ENCODE measurements around the gene PGM2. TPM values are rescaled to one million over a fixed set of nuclear protein-coding genes. Genes with fewer than 3 reads are reported as not detected.

Gene PGM2
- polyA plus RNA-seq, 3 donors, result 33.3 to 37.6 (median 37.1) TPM

DNA sequence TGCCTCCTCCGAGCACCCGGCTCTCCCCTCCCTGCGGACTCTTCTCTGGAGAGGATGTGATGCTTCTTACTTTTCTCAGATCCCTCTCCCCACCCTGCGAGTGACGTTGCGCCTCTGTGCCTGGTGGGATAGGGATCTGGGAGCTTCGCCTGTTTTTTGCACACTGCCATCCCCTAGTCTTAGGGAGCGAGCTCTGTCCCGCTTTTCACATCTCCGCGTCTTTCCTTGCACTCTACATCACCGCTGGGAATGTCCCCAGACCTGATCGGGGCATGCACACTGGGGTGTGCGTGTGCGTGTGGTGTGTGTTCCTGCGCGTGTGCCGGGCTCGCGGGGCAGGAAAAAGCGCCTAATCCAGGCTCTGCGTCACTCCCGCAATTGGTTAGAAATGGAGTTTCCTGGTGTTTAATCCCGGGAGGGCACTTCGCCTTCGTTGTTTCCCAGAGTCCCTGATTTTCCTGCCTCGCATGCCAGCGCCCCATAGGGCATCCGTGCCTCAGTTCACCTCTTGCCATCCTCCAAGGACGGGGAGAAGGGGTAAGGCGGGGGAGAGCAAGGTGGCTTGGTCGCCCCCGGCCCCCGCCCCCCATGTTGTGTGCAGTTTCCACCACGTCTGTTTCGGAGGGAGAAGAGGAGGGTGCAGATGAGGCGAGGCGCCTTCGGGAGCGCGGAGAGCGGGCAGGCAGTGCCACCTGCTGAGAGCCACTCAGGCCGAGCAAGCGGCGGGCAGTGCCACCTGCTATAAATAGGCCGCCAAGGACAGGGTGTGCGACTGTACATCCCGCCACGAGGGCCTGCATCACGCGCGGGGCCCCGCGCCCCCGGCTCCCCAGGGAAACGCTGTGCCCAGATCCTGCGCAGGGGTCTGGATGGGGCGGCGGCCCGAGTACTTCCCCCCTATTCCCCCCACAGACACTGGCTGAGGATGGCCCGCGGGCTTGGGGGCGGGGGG is 63.6 kb downstream of the PGM2 start:
- DNase-seq (ENCODE audit: extremely low read depth in 1 of 11, low read depth in 9 of 11, low spot score in 4 of 11), result peak in 4 of 11 donors; percentile 18 to 29 (median 22)

DNA sequence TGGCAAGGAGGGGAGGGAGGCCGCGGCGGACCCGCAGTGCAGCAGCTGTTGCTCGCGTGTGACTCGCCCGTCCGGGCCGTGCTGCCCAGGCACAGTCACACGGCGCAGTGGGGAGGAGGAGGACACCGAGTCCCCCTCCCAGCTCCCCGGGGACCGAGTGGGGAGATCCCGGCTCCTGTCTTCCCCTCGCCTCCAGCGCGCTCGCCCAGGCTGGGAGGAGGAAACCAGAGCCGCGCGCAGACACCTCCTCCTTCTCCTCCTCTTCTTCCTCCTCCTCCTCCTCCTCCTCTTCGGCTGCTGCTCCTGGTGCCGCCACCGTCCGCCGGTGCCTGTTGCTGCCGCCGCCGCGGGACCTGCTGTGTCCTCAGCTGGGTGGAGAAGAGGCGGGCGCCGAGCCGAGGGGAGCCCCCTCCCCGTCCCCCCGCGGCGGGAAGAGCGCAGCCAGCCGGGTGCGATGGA is 64.3 kb downstream of the PGM2 start, which contains the start of gene TBC1D1:
Gene TBC1D1 (plus strand): TSS at position 284 of the 459 bp plus-strand sequence. CDS start 11,012 bp downstream, outside the sequence.
- peak in 1 of 11 donors; percentile 18 for DNase-seq (ENCODE audit: extremely low read depth in 1 of 11, low read depth in 9 of 11, low spot score in 4 of 11)

DNA sequence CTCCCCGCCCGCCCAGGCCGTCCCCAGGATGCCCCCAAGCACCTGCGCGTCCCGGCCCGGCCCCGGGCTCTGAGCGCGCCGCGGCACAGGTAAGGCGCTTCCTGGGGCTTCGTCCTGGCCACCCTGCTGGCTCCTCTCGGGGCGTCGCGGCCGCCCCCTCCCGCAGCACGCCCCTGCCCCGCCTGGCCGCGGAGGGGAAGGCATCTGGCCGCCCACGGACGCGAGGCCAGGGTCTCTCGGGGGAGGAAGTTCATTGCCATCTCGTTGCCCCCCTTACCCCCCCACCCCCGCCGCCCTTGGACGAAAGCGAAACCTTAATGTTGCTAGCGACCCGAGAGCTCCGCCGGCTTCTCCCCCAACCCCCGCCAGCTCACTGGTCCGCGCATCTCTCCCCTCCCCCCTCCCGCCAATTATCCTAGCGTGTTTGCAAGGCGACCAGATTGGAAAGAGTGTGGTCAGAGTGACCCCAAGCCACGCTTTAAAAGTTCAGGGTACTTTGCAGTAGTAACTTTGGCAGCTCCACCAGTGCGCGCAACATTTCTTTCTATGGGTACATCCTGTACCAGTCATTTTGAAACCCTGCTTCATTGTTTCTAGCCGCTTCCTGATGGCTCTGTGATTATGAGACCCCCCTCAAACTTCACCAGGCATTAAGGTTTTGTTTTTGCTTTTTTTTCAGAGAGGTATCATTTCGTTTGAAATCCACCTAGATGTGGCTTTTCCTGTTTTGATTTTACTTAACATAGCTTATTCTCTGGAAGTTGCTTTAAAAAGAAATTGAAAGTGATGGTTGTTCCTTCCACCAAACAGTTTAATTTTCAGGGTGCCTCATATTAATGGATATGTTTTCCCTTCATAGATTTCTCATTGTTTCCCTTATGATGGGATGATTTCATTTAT is 65.0 kb downstream of the PGM2 start:
- DNase-seq (ENCODE audit: extremely low read depth in 1 of 11, low read depth in 9 of 11, low spot score in 4 of 11), result peak in 5 of 11 donors; percentile 17 to 44 (median 23)

DNA sequence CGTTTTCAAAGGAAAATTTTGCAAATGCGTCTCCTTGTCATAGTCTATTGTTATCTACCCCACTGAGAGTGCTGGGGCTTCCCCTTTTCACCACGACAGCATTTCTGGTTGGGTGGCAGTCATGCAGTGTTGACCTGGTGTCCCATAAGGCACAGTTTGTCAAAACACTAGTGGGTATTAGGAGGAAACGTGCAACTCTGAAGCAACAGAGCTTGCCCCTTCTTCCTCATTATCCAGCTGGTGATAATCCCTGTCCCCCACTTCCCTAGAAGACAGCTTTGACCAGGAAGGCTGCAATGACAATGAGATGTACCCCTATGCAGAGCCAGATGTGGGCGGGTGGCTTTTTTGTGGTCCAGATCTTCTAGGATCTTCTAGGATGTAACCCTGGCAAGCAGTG is 66.2 kb downstream of the PGM2 start:
- DNase-seq (ENCODE audit: extremely low read depth in 1 of 11, low read depth in 9 of 11, low spot score in 4 of 11), result no peak

- no peak for DNase-seq (ENCODE audit: extremely low read depth in 1 of 11, low read depth in 9 of 11, low spot score in 4 of 11)
Measured at GRCh38 chr4:37893164-37893563, 66.7 kb downstream of the PGM2 start.

DNA sequence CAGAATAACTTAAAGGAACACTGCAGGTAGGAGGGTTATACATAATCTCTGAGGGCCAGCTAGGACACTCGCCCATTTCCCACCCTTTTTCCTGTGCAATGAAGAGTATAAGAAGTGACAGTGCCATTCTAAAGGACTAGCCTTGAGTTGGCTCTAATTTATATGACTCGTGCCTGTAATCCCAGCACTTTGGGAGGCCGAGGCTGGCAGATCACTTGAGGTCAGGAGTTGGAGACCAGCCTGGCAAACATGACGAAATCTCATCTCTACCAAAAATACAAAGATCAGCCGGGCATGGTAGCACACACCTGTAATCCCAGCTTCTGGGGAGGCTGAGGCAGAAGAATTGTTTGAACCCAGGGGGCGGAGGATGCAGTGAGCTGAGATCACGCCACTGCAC is 68.8 kb downstream of the PGM2 start:
- no peak for DNase-seq (ENCODE audit: extremely low read depth in 1 of 11, low read depth in 9 of 11, low spot score in 4 of 11)

- DNase-seq (ENCODE audit: extremely low read depth in 1 of 11, low read depth in 9 of 11, low spot score in 4 of 11), result no peak
Measured at GRCh38 chr4:37896206-37896860, 69.8 kb downstream of the PGM2 start.

GRCh38 chr4:37902212-37902611 is 75.7 kb downstream of the PGM2 start:
- no peak for DNase-seq (ENCODE audit: extremely low read depth in 1 of 11, low read depth in 9 of 11, low spot score in 4 of 11)

DNA sequence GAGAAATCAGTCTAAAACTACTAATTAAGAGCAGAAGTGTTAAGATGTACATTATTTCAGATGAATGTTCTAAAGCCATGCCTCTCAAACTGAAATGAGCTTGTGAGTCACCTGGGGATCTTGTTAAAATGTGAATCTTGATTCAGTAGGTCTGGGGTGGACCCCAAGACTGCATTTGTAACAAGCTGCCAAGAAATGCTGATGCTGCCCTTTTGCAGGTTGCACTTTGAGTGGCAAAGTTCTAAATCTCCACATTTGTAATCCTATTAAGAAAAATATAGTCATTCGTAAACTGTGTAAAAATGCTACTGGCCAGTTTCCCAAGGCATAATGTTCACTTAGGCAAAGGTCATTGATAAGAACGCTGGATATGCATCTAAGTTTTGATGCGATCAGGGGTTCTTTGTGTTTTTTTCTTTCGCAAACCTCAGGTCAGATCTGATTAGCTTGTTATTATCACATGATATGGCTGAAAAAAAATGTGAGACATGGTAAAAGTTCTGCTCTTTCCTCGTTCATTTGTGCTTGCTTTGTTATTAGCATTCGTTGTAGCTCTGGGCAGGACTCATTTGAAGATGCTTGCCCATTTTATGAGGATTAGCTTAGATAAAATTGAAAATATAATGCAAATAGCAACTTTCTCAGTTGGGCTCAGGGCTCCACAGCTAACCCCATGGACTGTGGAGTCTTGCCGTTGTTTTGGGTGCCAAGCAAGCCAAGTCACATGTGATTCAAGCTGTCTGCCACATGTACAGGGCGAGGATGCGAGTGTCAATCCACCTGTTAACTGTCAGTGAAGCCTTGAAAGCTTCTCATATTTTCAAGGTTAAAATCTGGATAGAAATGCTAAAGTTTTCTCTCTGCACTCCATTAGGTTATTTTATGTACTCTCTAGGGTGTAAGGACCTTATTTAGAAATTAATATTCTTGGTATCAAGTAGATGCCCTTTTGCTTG is 76.5 kb downstream of the PGM2 start:
- no peak for DNase-seq (ENCODE audit: extremely low read depth in 1 of 11, low read depth in 9 of 11, low spot score in 4 of 11)

DNA sequence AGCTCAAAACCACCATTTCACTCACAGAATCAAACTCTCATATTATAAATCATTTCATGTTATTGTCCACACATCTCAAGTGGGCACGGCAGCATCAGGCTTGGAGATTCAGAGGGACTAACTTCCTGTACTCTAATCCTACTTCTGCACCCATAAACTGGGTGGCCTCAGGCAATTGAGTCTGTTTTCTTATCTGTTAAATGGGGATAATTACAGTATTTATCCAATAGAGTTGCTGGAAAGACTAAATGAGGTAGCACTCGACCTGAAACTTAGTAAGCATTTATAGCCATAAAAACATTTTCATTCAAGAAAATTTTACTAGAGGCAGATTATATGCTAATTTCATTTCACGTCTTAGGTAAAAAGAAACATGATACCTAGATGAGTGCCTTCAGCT is 77.4 kb downstream of the PGM2 start:
- no peak for DNase-seq (ENCODE audit: extremely low read depth in 1 of 11, low read depth in 9 of 11, low spot score in 4 of 11)

DNA sequence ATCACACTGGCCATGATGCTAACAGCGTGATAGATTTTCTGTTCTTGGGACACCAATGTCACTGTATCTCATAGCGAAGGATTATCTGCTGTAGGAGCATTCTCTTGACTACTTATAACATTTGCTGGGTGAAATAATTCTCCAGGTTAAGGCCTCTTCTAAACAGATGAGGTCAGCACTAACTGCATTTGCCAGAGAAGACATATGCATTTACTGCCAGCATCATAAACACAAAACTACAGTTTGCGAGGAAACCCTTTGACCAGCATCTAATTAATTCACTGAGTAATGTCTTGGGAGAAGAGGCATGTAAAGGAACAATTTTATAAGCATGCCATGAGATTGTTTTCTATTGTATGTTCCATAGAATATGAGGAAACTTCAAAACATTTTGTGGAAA is 78.3 kb downstream of the PGM2 start:
- DNase-seq (ENCODE audit: extremely low read depth in 1 of 11, low read depth in 9 of 11, low spot score in 4 of 11), result no peak

GRCh38 chr4:37905533-37906169 is 79.2 kb downstream of the PGM2 start:
- DNase-seq (ENCODE audit: extremely low read depth in 1 of 11, low read depth in 9 of 11, low spot score in 4 of 11), result no peak

GRCh38 chr4:37908488-37909331 is 82.2 kb downstream of the PGM2 start:
- DNase-seq (ENCODE audit: extremely low read depth in 1 of 11, low read depth in 9 of 11, low spot score in 4 of 11), result peak in 2 of 11 donors; percentile 28 to 33

- DNase-seq (ENCODE audit: extremely low read depth in 1 of 11, low read depth in 9 of 11, low spot score in 4 of 11), result no peak
Measured at GRCh38 chr4:37909332-37910090, 83.0 kb downstream of the PGM2 start.

GRCh38 chr4:37910091-37910486 is 83.6 kb downstream of the PGM2 start:
- no peak for DNase-seq (ENCODE audit: extremely low read depth in 1 of 11, low read depth in 9 of 11, low spot score in 4 of 11)
